B cell (primary cell): ENCODE results near the gene MMP12. TPM values are rescaled to one million over a fixed set of nuclear protein-coding genes. Genes with fewer than 3 reads are reported as not detected.

Experiments used
- ATAC-seq: fragments of 200-7000 bp; cut with Tn5 transposase; one replicate; pipeline ENCODE4 v1.10.0; 2021; ENCODE audit warnings: low read depth, mild to moderate bottlenecking, moderate number of reproducible peaks, moderate library complexity
- CTCF ChIA-PET: fragments of 350-600 bp; sonication (Branson Sonifier 250); formaldehyde crosslinking; loops from one replicate; lab custom pipeline; 2021; ENCODE audit warnings: antibody characterized with exemption, inconsistent platforms; lab: Charles Lee
- POLR2A ChIA-PET: fragments of 350-600 bp; sonication (Branson Sonifier 250); formaldehyde crosslinking; loops from one replicate; lab custom pipeline; 2021; ENCODE audit warnings: antibody characterized with exemption; lab: Charles Lee
- DNase-seq: peaks from one replicate; pipeline ENCODE4 v3.0.0; 2013
- H2AFZ ChIP-seq: 2 replicates; pipeline ENCODE4 v1.6.1; 2012; ENCODE audit warnings: mild to moderate bottlenecking, low read depth, low read length; ENCODE audit not compliant: insufficient read depth, poor library complexity, severe bottlenecking
- H3K27ac ChIP-seq, 2 donors: 1 replicate in 1 of 2; 2 replicates in 1 of 2; pipeline ENCODE4 v1.5.1; 2012 to 2013; ENCODE audit warnings: low read length in 2 of 2, mild to moderate bottlenecking in 2 of 2, moderate library complexity in 1 of 2
- H3K27me3 ChIP-seq, 4 experiments: fragments of 200-600 bp in 1 of 4; sonication (generic) in 1 of 4; replicated peaks in 1 of 4; 1 replicate in 2 of 4; 2 replicates in 2 of 4; pipeline versions ENCODE4 v1.6.1 to v1.7.0; 2013 to 2016; ENCODE audit warnings: low read length in 3 of 4, mild to moderate bottlenecking in 2 of 4, mixed read lengths in 1 of 4, moderate library complexity in 1 of 4; ENCODE audit not compliant: insufficient read depth in 4 of 4, control insufficient read depth in 3 of 4; ENCODE audit errors: control extremely low read depth in 1 of 4
- H3K36me3 ChIP-seq, 2 experiments: replicated peaks in 1 of 2; 1 replicate in 1 of 2; 2 replicates in 1 of 2; pipeline versions ENCODE4 v1.6.1 to v1.7.1; 2013; ENCODE audit warnings: low read length in 1 of 2; ENCODE audit not compliant: insufficient read depth in 2 of 2, control insufficient read depth in 1 of 2; ENCODE audit errors: control extremely low read depth in 1 of 2, extremely low read depth in 1 of 2
- H3K4me1 ChIP-seq, 2 donors: fragments of 200-600 bp in 1 of 2; sonication (generic) in 1 of 2; 1 replicate in 1 of 2; 2 replicates in 1 of 2; pipeline versions ENCODE4 v1.5.1 to v1.6.1; 2013 to 2017; ENCODE audit warnings: low read length in 2 of 2; ENCODE audit not compliant: control insufficient read depth in 2 of 2, insufficient read depth in 2 of 2
- H3K4me2 ChIP-seq: replicated peaks from 2 replicates; pipeline ENCODE3; 2012; ENCODE audit warnings: mild to moderate bottlenecking, low read depth, low read length; ENCODE audit not compliant: poor library complexity, severe bottlenecking
- H3K4me3 ChIP-seq, 5 experiments: fragments of 200-600 bp in 1 of 5; sonication (generic) in 1 of 5; 1 replicate in 3 of 5; 2 replicates in 2 of 5; pipeline versions ENCODE4 v1.5.1 to v1.7.0; 2011 to 2016; ENCODE audit warnings: low read length in 4 of 5, mild to moderate bottlenecking in 4 of 5, low read depth in 2 of 5, control low read depth in 1 of 5, moderate library complexity in 1 of 5; ENCODE audit not compliant: insufficient read depth in 1 of 5; ENCODE audit errors: control extremely low read depth in 1 of 5, extremely low read depth in 1 of 5
- H3K79me2 ChIP-seq: fragments of 200-600 bp; sonication (generic); one replicate; pipeline ENCODE4 v1.6.0; 2016; ENCODE audit warnings: low read length; ENCODE audit not compliant: control insufficient read depth, insufficient read depth
- H3K9ac ChIP-seq: fragments of 200-600 bp; sonication (generic); 2 replicates; pipeline ENCODE4 v1.6.1; 2017; ENCODE audit warnings: mild to moderate bottlenecking, low read length, moderate library complexity
- H3K9me3 ChIP-seq, 3 donors: one replicate each; pipeline versions ENCODE4 v1.6.1 to v1.7.1; 2013; ENCODE audit warnings: low read length in 2 of 3; ENCODE audit not compliant: control insufficient read depth in 2 of 3, insufficient read depth in 1 of 3; ENCODE audit errors: control extremely low read depth in 1 of 3
- H4K20me1 ChIP-seq: 2 replicates; pipeline ENCODE4 v1.6.0; 2012; ENCODE audit warnings: mild to moderate bottlenecking, low read length; ENCODE audit not compliant: insufficient read depth, control insufficient read depth, poor library complexity, severe bottlenecking
- H3K27ac Mint-ChIP-seq: one replicate; pipeline ENCODE4 v1.8.0; 2021; ENCODE audit warnings: mixed read lengths
- H3K27me3 Mint-ChIP-seq: one replicate; pipeline ENCODE4 v1.8.0; 2021; ENCODE audit warnings: mixed read lengths
- H3K4me1 Mint-ChIP-seq: one replicate; pipeline ENCODE4 v1.8.0; 2021; ENCODE audit warnings: mixed read lengths
- H3K4me3 Mint-ChIP-seq: one replicate; pipeline ENCODE4 v1.8.0; 2021; ENCODE audit warnings: mixed read lengths
- H3K9me3 Mint-ChIP-seq: one replicate; pipeline ENCODE4 v1.8.0; 2022; ENCODE audit warnings: mixed read lengths; ENCODE audit not compliant: insufficient read depth
- CTCF ChIP-seq: fragments of 200-600 bp; IDR thresholded peaks from one replicate; pipeline ENCODE4 v1.8.0; 2022; ENCODE audit warnings: antibody characterized with exemption, mild to moderate bottlenecking
- EZH2 ChIP-seq: IDR thresholded peaks from 2 replicates; pipeline ENCODE4 v1.6.1; 2012; ENCODE audit warnings: borderline replicate concordance, low read depth, mild to moderate bottlenecking, moderate library complexity, low read length; ENCODE audit not compliant: insufficient read depth, poor library complexity, severe bottlenecking
- WGBS: methylation state at CpG from one replicate; pipeline ENCODE4 v1.1.5; 2013; ENCODE audit warnings: missing lambda C conversion rate; ENCODE audit not compliant: insufficient coverage; 5-methylcytosine and 5-hydroxymethylcytosine counted together
- intact Hi-C: fragments of 100-400 bp; cut with micrococcal nuclease; formaldehyde crosslinking; loops from one replicate; pipeline ENCODE4 v1.10.0; 2022
- polyA plus RNA-seq: library from polyadenylated mRNA; depleted of rRNA; stranded (reverse); fragments of >200 nt; gene quantifications from 2 replicates; pipeline ENCODE4 v1.2.3, GENCODE V29; 2012
- total RNA-seq, 2 donors: library from RNA; stranded (reverse); fragments of 120-200 nt in 1 of 2; gene quantifications; 1 replicate in 1 of 2; 2 replicates in 1 of 2; pipeline versions ENCODE4 v1.2.3 to v1.2.4, GENCODE V29; 2013 to 2022

Gene MMP12
- total and polyA plus RNA-seq, 2 donors (not counting 1 experiment from before 2014, with no cell fraction given), result not detected

- DNase-seq, result no peak
- ATAC-seq, result no peak
- H3K9me3 ChIP-seq, result no peaks in the 10 kb centered on the region
- H3K4me1 ChIP-seq, result no peaks in the 10 kb centered on the region
- no peak overlapping the region for H3K4me2 ChIP-seq
- Mint-ChIP-seq H3K27me3 (peaks cover 6% of the 10 kb centered on the region), H3K27ac (no peak overlapping the region), H3K9me3 (no peaks in the 10 kb centered on the region), H3K4me1 (no peaks in the 10 kb centered on the region), H3K4me3 (no peak overlapping the region)
- H3K9ac ChIP-seq, result no peak overlapping the region
- WGBS, result 89% methylated on average over 6 of the region's 7 CpGs
- no peaks in the 10 kb centered on the region for H3K79me2 ChIP-seq
- no peaks in the 10 kb centered on the region for H3K36me3 ChIP-seq
- no peak overlapping the region for H3K27ac ChIP-seq
- intact Hi-C loops, result no loop called here
- TF ChIP-seq EZH2, result no peak
- no peak for TF ChIP-seq CTCF
- ChIA-PET POLR2A (no interaction called here), CTCF (no interaction called here)
- H2AFZ ChIP-seq, result no peak overlapping the region
- no peaks in the 10 kb centered on the region for H4K20me1 ChIP-seq
- peaks cover 0 to 5% (median 0%) of the 10 kb centered on the region in 4 experiments for H3K27me3 ChIP-seq
- H3K4me3 ChIP-seq, result no peak overlapping the region
Observed at GRCh38 chr11:102850973-102851745, 23.6 kb downstream of the MMP12 start.

- H3K4me2 ChIP-seq, result no peak overlapping the region
Observed at GRCh38 chr11:102849311-102849710, 25.5 kb downstream of the MMP12 start.

More at GRCh38 chr11:102849311-102849710, 25.5 kb downstream of the MMP12 start:
- H3K79me2 ChIP-seq, result no peaks in the 10 kb centered on the region
- no peak for DNase-seq
- no peaks in the 10 kb centered on the region for H3K9me3 ChIP-seq
- no peak overlapping the region for H3K9ac ChIP-seq
- H2AFZ ChIP-seq, result no peak overlapping the region
- no peak for TF ChIP-seq EZH2
- no peak for TF ChIP-seq CTCF
- H3K27ac ChIP-seq, result no peak overlapping the region
- no peak overlapping the region for H3K4me3 Mint-ChIP-seq
- no peaks in the 10 kb centered on the region for H3K36me3 ChIP-seq
- H3K4me1 Mint-ChIP-seq, result no peaks in the 10 kb centered on the region
- no CpG with 5 or more reads among the region's 1 CpG for WGBS
- no peaks in the 10 kb centered on the region for H3K4me1 ChIP-seq
- H3K4me3 ChIP-seq, result no peak overlapping the region
- H3K27me3 ChIP-seq, result peaks cover 0 to 5% (median 0%) of the 10 kb centered on the region in 4 experiments
- H3K9me3 Mint-ChIP-seq, result no peaks in the 10 kb centered on the region
- no peak overlapping the region for H3K27ac Mint-ChIP-seq
- H3K27me3 Mint-ChIP-seq, result peaks cover 14% of the 10 kb centered on the region
- no peak for ATAC-seq
- intact Hi-C loops, result no loop called here
- POLR2A ChIA-PET, result no interaction called here
- no peaks in the 10 kb centered on the region for H4K20me1 ChIP-seq
- CTCF ChIA-PET, result no interaction called here
